Measurements from ENCODE around the gene FAM120C. TPM values are rescaled to one million over a fixed set of nuclear protein-coding genes. Genes with fewer than 3 reads are reported as not detected.

FAM120C gene
- total RNA-seq, 1 donor, result 8.0 TPM

DNA sequence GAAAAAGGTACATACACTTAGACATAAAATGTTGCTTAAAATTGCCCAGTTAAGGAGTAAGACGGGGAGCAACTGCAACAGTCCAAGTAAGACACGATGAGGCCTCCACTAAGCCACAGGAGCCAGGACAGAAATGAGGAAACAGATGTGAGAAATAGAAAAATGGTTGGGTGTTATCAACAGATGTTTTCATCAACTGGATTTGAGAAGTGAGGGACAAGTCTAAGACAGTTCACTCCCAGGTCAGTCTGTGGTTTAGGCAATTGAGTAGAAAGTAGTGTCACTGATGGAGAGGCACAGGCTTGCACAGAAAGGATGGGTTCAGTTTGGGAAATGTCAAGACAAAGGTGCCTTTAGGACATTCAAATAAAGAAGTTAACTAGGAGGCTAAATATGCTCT is 115.3 kb downstream of the FAM120C start:
- Histone ChIP-seq H3K4me3 (ENCODE audit: insufficient read depth, low read length) (no peak overlapping the region), H4K20me1 (ENCODE audit: insufficient read depth, low read length) (no peaks in the 10 kb centered on the region), H3K27ac (ENCODE audit: low read depth, low read length) (no peak overlapping the region), H3K79me2 (ENCODE audit: insufficient read depth, low read length) (no peaks in the 10 kb centered on the region), H3K36me3 (ENCODE audit: insufficient read depth, low read length) (no peaks in the 10 kb centered on the region), H3K27me3 (ENCODE audit: insufficient read depth, low read length) (no peaks in the 10 kb centered on the region), H3K4me2 (ENCODE audit: insufficient read depth, low read length) (no peak overlapping the region), H3K4me1 (ENCODE audit: insufficient read depth, low read length) (no peaks in the 10 kb centered on the region), H3K9me3 (ENCODE audit: low read depth, low read length) (no peaks in the 10 kb centered on the region), H2AFZ (ENCODE audit: low read length) (no peak overlapping the region)
- no peak for DNase-seq (ENCODE audit: insufficient read length, low spot score, missing footprints)
- TF ChIP-seq, protein P1, sequence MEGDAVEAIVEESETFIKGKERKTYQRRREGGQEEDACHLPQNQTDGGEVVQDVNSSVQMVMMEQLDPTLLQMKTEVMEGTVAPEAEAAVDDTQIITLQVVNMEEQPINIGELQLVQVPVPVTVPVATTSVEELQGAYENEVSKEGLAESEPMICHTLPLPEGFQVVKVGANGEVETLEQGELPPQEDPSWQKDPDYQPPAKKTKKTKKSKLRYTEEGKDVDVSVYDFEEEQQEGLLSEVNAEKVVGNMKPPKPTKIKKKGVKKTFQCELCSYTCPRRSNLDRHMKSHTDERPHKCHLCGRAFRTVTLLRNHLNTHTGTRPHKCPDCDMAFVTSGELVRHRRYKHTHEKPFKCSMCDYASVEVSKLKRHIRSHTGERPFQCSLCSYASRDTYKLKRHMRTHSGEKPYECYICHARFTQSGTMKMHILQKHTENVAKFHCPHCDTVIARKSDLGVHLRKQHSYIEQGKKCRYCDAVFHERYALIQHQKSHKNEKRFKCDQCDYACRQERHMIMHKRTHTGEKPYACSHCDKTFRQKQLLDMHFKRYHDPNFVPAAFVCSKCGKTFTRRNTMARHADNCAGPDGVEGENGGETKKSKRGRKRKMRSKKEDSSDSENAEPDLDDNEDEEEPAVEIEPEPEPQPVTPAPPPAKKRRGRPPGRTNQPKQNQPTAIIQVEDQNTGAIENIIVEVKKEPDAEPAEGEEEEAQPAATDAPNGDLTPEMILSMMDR (IDR thresholded peaks at IDR 0.05; ENCODE audit: extremely low read depth, low read depth, low read length), result no peak

DNA sequence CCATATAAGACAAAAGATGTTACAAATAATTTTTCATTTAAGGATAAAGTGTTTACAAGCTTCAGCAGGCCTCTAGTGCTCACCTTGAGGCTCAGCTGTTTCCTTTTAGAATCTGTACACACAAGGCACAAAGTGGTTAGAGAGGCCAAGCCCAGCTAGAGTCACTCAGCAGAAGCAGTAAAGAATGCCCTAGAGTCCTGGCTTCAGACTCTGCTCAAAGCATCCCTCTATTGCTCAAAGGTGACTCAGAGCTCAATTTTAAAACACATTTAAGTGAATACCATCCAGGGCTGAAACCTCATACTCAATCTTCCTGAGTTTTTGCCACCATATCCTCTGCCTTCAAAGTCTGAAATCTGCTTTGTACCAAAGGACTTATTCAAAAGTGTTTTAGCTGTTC is 116.2 kb downstream of the FAM120C start:
- Histone ChIP-seq H3K79me2 (ENCODE audit: insufficient read depth, low read length) (no peaks in the 10 kb centered on the region), H4K20me1 (ENCODE audit: insufficient read depth, low read length) (no peaks in the 10 kb centered on the region), H3K27me3 (ENCODE audit: insufficient read depth, low read length) (no peaks in the 10 kb centered on the region), H3K36me3 (ENCODE audit: insufficient read depth, low read length) (no peaks in the 10 kb centered on the region), H3K9me3 (ENCODE audit: low read depth, low read length) (no peaks in the 10 kb centered on the region), H3K4me1 (ENCODE audit: insufficient read depth, low read length) (no peaks in the 10 kb centered on the region), H2AFZ (ENCODE audit: low read length) (no peak overlapping the region), H3K4me3 (ENCODE audit: insufficient read depth, low read length) (no peak overlapping the region), H3K27ac (ENCODE audit: low read depth, low read length) (no peak overlapping the region), H3K4me2 (ENCODE audit: insufficient read depth, low read length) (no peak overlapping the region)
- TF ChIP-seq, protein P1 (IDR thresholded peaks at IDR 0.05; ENCODE audit: extremely low read depth, low read depth, low read length), result no peak
- peak; percentile 53 for DNase-seq (ENCODE audit: insufficient read length, low spot score, missing footprints)

DNA sequence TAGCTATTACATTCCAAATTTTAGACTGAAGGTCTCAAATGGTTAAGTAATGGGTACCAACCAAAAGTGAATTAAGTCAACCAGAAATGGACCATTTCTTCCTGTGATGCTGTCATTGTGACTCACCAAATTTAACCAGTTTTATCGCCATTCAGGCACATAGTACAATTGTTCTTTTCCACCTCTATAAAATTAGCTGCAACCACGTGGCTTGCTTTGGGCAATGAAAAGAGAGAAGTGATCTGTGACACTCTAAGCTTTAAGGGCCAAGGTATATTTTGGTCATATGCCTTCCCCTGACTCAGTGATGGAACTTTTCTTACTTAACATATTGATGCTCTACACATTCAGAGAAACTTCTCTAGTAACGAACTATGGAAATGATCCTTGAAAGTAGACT is 118.5 kb downstream of the FAM120C start:
- Histone ChIP-seq H3K27me3 (ENCODE audit: insufficient read depth, low read length) (no peaks in the 10 kb centered on the region), H3K4me2 (ENCODE audit: insufficient read depth, low read length) (no peak overlapping the region), H3K27ac (ENCODE audit: low read depth, low read length) (no peak overlapping the region), H3K9me3 (ENCODE audit: low read depth, low read length) (no peaks in the 10 kb centered on the region), H3K36me3 (ENCODE audit: insufficient read depth, low read length) (no peaks in the 10 kb centered on the region), H3K79me2 (ENCODE audit: insufficient read depth, low read length) (no peaks in the 10 kb centered on the region), H3K4me1 (ENCODE audit: insufficient read depth, low read length) (no peaks in the 10 kb centered on the region), H4K20me1 (ENCODE audit: insufficient read depth, low read length) (no peaks in the 10 kb centered on the region), H2AFZ (ENCODE audit: low read length) (no peak overlapping the region), H3K4me3 (ENCODE audit: insufficient read depth, low read length) (no peak overlapping the region)
- TF ChIP-seq, protein P1 (IDR thresholded peaks at IDR 0.05; ENCODE audit: extremely low read depth, low read depth, low read length), result no peak
- DNase-seq (ENCODE audit: insufficient read length, low spot score, missing footprints), result no peak

- Histone ChIP-seq H3K9me3 (ENCODE audit: low read depth, low read length) (no peaks in the 10 kb centered on the region), H3K27me3 (ENCODE audit: insufficient read depth, low read length) (no peaks in the 10 kb centered on the region), H3K27ac (ENCODE audit: low read depth, low read length) (no peak overlapping the region), H3K4me1 (ENCODE audit: insufficient read depth, low read length) (no peaks in the 10 kb centered on the region), H2AFZ (ENCODE audit: low read length) (no peak overlapping the region), H3K4me3 (ENCODE audit: insufficient read depth, low read length) (no peak overlapping the region), H3K79me2 (ENCODE audit: insufficient read depth, low read length) (no peaks in the 10 kb centered on the region), H3K36me3 (ENCODE audit: insufficient read depth, low read length) (no peaks in the 10 kb centered on the region), H4K20me1 (ENCODE audit: insufficient read depth, low read length) (no peaks in the 10 kb centered on the region), H3K4me2 (ENCODE audit: insufficient read depth, low read length) (no peak overlapping the region)
- TF ChIP-seq, protein P1 (IDR thresholded peaks at IDR 0.05; ENCODE audit: extremely low read depth, low read depth, low read length), result no peak
- DNase-seq (ENCODE audit: insufficient read length, low spot score, missing footprints), result no peak
Measured at GRCh38 chrX:54063361-54063760, 119.7 kb downstream of the FAM120C start.
